ENCODE measurements around the gene RSPO4. TPM values are rescaled to one million over a fixed set of nuclear protein-coding genes. Genes with fewer than 3 reads are reported as not detected.

Gene RSPO4
- total and polyA plus RNA-seq, 2 of the 13 experiments (the other 11 are each of a cell fraction or from before 2014, with no cell fraction given) = not detected

- Histone ChIP-seq H3K4me1 (ENCODE audit: insufficient read depth, low read length) (no peaks in the 10 kb centered on the region), H3K9ac (ENCODE audit: insufficient read depth, low read depth, low read length) (no peak overlapping the region), H3K4me3 (replicated peaks in 1 of 3; ENCODE audit: insufficient read depth in 1 of 3, low read depth in 2 of 3, low read length in 3 of 3) (no peak overlapping the region), H3K27me3 (ENCODE audit: control insufficient read depth in 1 of 2, insufficient read depth in 2 of 2, low read length in 2 of 2) (peaks cover 10 to 47% of the 10 kb centered on the region in 2 experiments; a peak in 4 of 5 replicates), H3K79me2 (ENCODE audit: insufficient read depth, low read length) (no peaks in the 10 kb centered on the region), H3K9me3 (ENCODE audit: low read length) (no peaks in the 10 kb centered on the region), H3K27ac (ENCODE audit: extremely low read length, insufficient read depth, low read length) (no peak overlapping the region), H3K4me2 (ENCODE audit: low read depth, low read length) (no peak overlapping the region), H4K20me1 (ENCODE audit: insufficient read depth, low read length) (no peaks in the 10 kb centered on the region; the same call in 1 of the 2 replicates), H3K36me3 (replicated peaks in 1 of 2; ENCODE audit: control insufficient read depth in 1 of 2, insufficient read depth in 2 of 2, low read length in 2 of 2) (no peaks in the 10 kb centered on the region), H2AFZ (ENCODE audit: low read length) (no peak overlapping the region)
- 47% methylated on average over 16 of the region's 16 CpGs for WGBS (ENCODE audit: low lambda C conversion rate)
- FAIRE-seq (peak; percentile 36), DNase-seq (ENCODE audit: low spot score) (peak; percentile 58), ATAC-seq (no peak; the same call in 2 of the 3 replicates)
- in situ Hi-C loops (cut with HindIII; ENCODE audit: extremely low pct_ligation_motif_present, low pct_unique_long_range_greater_than_20kb) (no loop called here), intact Hi-C loops (cut with micrococcal nuclease; ENCODE audit: unreplicated experiment) (no loop called here)
- peak; percentile 38; the same call in 1 of the 2 replicates for TF ChIP-seq HES4 (CRISPR knock-in tag; IDR thresholded peaks at IDR 0.05; ENCODE audit: borderline replicate concordance)
- peak; percentile 86 for TF ChIP-seq ZNF143 (CRISPR knock-in tag; IDR thresholded peaks at IDR 0.05)
- TF ChIP-seq HCFC1 (IDR thresholded peaks at IDR 0.05; ENCODE audit: low read depth, low read length) = peak; percentile 32; the same call in 1 of the 2 replicates
- TF ChIP-seq SMARCE1 (IDR thresholded peaks at IDR 0.05; ENCODE audit: borderline replicate concordance) = no peak
- 0 out of 2 replicates have a peak, but pooled peaks have one; percentile 35 for TF ChIP-seq MNT (IDR thresholded peaks at IDR 0.05)
- peak; percentile 95 for TF ChIP-seq THAP11 (CRISPR knock-in tag; IDR thresholded peaks at IDR 0.05)
- peak; percentile 88 for TF ChIP-seq RAD51 (IDR thresholded peaks at IDR 0.05; ENCODE audit: borderline replicate concordance)
- TF ChIP-seq, protein P1, sequence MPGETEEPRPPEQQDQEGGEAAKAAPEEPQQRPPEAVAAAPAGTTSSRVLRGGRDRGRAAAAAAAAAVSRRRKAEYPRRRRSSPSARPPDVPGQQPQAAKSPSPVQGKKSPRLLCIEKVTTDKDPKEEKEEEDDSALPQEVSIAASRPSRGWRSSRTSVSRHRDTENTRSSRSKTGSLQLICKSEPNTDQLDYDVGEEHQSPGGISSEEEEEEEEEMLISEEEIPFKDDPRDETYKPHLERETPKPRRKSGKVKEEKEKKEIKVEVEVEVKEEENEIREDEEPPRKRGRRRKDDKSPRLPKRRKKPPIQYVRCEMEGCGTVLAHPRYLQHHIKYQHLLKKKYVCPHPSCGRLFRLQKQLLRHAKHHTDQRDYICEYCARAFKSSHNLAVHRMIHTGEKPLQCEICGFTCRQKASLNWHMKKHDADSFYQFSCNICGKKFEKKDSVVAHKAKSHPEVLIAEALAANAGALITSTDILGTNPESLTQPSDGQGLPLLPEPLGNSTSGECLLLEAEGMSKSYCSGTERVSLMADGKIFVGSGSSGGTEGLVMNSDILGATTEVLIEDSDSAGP (CRISPR knock-in tag; IDR thresholded peaks at IDR 0.05; ENCODE audit: borderline replicate concordance) = peak; percentile 98
- TF ChIP-seq, protein P2, sequence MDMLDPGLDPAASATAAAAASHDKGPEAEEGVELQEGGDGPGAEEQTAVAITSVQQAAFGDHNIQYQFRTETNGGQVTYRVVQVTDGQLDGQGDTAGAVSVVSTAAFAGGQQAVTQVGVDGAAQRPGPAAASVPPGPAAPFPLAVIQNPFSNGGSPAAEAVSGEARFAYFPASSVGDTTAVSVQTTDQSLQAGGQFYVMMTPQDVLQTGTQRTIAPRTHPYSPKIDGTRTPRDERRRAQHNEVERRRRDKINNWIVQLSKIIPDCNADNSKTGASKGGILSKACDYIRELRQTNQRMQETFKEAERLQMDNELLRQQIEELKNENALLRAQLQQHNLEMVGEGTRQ (IDR thresholded peaks at IDR 0.05; ENCODE audit: low read depth, low read length) = peak; percentile 93
- TF ChIP-seq, protein P2 (CRISPR knock-in tag; IDR thresholded peaks at IDR 0.05; ENCODE audit: borderline replicate concordance) = peak; percentile 85; the same call in 1 of the 2 replicates
- peak; percentile 72 for TF ChIP-seq NFYB (CRISPR knock-in tag; IDR thresholded peaks at IDR 0.05)
- TF ChIP-seq NFYC (CRISPR knock-in tag; IDR thresholded peaks at IDR 0.05) = peak; percentile 83
- TF ChIP-seq ZNF589 (CRISPR knock-in tag; conservative IDR thresholded peaks at IDR 0.05) = no peak
- TF ChIP-seq ZNF234 (CRISPR knock-in tag; conservative IDR thresholded peaks at IDR 0.05) = no peak
- BruUV-seq (replicated peaks) = no TSS peak
- CTCF ChIA-PET (ENCODE audit: low intra/inter-chr PET ratio, low total read pairs) = no interaction called here
- POLR2A ChIA-PET = no interaction called here
Measured at GRCh38 chr20:967796-968742, 34.0 kb downstream of the RSPO4 start.
